ENCODE results near the gene WBP1.

GRCh38 chr2:74447230-74447999, 10.8 kb upstream of the WBP1 start:
- TF ChIP-seq CTCF (IDR thresholded peaks at IDR 0.05) (no peak), EZH2phosphoT487 (IDR thresholded peaks at IDR 0.05) (no peak), EZH2 (IDR thresholded peaks at IDR 0.05) (no peak)
